HUDEP-2 (cell line): ENCODE data around the gene UVSSA.
"Not testable (repeated sequence)": the region's sequence is repeated elsewhere in the genome, so short reads cannot be mapped to it uniquely, and the experiment has no call there.

ENCODE experiments used
- DNase-seq, 76 experiments: peaks; one replicate each; lab custom pipeline; 2025; ENCODE audit not compliant: unreplicated experiment in 76 of 76; lab: John Stamatoyannopoulos, UW

Gene UVSSA

GRCh38 chr4:1329408-1330371 is 17.3 kb upstream of the UVSSA start:
- no peak for DNase-seq

GRCh38 chr4:1330761-1331590 is 16.0 kb upstream of the UVSSA start:
- DNase-seq = no peak

- DNase-seq = no peak
Measured at GRCh38 chr4:1331591-1332353, 15.2 kb upstream of the UVSSA start.

DNA sequence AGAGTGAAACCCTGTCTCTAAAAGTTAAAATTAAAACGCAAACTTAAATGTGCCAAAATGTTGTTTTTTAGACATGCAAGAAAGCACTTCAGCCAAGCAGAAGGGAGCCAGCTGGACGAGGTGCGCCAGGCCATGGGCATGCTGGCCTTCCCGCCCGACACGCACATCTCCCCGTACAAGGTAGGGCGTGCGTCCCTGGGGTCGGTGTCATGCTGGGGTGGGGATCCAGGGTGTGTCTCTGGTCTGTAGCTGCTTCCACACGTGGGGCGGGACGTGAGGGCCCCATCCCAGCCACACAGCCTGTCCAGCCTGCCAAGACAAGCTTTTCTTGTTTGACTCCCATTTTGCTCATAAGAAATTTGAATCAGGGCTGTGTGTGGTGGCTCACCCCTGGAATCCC is 14.3 kb upstream of the UVSSA start:
- DNase-seq = no peak

DNA sequence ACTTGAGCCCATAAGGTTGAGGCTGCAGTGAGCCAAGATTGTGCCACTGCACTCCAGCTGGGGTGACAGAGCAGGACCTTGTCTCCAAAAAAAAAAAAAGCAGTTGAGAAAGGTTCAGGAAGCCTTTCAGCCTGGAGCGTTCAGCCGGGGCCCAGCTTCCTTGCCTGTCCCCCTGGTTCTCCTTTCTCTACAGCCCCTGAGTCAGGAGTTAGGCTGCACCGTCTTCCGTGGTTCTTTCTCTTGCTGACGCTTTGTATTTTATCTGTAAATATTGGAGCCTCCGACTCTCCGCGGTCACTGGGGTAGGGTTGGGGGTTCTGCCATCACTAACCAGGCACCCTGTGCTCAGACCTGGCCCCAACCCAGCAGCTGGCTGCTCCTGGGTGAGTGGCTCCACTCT is 13.8 kb upstream of the UVSSA start:
- no peak for DNase-seq

- not testable (repeated sequence) for DNase-seq
Measured at GRCh38 chr4:1333851-1334578, 13.0 kb upstream of the UVSSA start.

- DNase-seq = no peak
Measured at GRCh38 chr4:1334579-1334895, 12.5 kb upstream of the UVSSA start.

DNA sequence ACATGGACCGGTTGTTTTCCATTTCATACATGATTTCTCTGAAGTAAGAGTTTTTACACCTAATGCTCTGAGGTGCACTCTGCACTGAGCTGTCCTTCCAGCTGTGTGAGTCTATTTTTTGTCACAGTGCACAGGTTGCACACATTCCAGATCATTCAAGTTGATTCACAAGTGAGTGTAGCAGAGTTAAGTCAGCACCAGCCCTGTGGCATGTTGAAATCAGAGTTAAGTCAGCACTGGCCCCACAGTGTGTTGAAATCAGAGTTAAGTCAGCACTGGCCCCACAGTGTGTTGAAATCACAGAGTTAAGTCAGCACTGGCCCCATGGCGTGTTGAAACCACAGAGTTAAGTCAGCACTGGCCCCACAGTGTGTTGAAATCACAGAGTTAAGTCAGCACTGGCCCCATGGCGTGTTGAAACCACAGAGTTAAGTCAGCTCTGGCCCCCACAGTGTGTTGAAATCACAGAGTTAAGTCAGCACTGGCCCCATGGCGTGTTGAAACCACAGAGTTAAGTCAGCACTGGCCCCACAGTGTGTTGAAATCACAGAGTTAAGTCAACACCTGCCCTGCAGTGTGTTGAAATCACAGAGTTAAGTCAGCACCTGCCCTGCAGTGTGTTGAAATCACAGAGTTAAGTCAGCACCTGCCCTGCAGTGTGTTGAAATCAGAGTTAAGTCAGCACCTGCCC is 11.7 kb upstream of the UVSSA start:
- DNase-seq = not testable (repeated sequence)

DNA sequence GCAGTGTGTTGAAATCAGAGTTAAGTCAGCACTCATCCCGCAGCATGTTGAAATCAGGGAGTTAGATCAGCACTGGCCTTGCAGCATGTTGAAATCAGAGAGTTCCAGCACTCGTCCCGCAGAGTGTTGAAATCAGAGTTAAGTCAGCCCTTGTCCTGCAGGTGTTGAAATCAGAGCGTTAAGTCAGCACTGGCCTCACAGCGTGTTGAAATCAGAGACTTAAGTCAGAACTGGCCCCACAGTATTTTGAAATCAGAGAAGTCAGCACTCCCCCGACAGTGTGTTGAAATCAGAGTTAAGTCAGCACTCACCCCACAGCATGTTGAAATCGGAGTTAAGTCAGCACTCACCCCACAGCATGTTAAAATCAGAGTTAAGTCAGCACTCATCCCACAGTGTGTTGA is 10.9 kb upstream of the UVSSA start:
- DNase-seq = no peak

- DNase-seq = no peak
Measured at GRCh38 chr4:1337376-1337831, 9.6 kb upstream of the UVSSA start.

DNA sequence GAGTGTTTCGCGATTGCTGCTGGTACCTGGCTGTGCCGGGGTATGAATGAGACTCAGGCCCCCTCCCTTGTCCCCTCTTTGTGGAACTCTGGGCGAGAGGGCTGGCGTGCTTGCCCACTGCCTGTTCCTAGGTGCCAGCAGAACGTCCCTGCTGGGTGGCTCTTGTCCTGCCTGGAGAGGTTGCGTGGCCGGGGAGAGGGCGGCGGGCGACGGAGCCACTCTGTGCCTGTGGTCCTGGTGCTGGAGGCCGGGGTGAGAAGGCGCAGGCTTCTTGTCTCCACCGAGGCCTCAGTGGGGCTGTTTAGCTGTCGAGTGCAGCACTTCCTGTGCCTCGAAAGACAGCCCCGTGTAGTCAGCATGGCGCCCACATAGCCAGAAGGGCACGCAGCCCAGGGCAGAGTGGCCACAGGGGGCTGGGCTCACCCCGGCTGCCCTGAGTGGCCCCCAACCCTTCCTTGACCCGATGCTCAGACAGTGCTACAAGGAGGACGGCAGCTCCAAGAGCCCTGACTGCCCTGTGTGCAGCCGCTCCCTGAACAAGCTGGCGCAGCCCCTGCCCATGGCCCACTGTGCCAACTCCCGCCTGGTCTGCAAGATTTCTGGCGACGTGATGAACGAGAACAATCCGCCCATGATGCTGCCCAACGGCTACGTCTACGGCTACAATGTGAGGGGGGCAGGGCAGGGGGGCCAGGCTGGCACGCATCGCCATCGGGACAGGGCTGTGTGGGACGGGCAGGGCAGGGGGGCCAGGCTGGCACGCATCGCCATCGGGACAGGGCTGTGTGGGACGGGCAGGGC is 8.9 kb upstream of the UVSSA start:
- DNase-seq = no peak

DNA sequence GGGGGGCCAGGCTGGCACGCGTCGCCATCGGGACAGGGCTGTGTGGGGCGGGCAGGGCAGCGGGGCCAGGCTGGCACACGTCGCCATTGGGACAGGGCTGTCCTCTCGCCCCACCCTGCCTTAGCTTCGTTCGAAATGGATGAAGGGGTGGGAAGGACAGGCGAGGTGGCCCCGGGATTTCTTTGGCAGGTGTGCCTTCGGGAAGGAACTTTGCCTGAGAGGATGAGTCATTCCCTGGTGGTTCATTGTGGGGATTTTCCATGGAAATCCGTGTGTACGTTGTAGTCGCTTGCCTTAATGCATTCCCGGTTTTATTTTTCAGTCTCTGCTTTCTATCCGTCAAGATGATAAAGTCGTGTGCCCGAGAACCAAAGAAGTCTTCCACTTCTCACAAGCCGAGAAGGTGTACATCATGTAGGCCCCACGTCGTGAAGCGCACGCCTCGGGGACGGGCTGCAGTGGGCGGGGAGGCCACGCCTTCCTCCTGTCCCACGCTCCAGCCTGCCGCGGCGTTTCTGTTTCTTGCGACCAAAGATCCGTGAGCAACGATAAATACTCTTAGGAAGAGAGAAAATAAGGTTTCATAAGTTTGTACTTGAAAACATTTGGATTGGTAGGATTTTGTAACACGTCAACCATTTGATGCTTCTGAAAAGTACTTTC is 8.1 kb upstream of the UVSSA start:
- no peak for DNase-seq

- no peak for DNase-seq
Measured at GRCh38 chr4:1339489-1339888, 7.5 kb upstream of the UVSSA start.

DNA sequence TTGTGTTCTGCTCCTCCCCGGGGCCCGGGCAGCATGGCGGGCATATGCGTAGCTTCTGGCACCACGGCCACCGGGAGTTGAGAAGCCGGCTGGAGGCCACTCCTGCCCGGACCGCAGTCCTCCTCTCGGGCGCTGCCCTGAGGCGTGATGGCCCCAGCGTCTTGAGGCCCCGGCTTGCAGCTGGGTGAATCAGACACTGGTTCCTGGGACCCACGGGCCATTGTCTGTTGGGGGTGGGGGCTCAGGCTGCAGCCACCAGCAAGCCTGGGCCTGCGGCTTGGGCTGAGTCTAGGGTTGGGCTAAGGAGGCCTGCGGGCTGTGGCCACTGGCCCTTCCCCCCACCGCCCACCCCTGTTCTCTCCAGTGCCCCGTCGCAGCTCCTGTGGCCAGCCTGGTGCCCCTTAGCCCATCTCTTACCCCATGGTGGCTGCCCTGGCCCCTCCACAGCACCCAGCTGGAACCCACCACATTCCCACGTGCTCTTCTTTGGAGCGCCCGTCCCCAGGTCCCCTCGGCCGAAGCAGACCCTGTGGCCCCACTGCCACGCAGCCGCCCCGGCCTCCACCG is 6.7 kb upstream of the UVSSA start:
- no peak for DNase-seq

GRCh38 chr4:1340861-1341260 is 6.1 kb upstream of the UVSSA start:
- DNase-seq = no peak

DNA sequence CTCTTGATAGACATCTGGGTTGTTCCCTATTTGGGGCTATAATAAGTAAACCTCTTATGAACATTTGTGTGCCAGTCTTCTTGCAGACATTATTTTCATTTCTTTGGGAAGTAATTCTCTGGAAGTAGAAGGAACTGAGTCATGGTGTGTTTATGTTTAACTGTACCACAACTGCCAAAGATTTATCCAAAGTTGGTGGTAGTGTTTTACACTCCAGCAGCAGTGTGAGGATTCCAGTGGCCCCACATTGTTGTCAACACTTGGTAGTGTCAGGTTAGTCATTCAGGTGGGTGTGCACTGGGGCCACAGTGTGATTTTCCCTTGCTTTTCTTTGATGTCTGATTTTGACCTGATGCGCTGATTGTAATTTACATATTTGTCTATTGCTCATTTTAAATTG is 5.0 kb upstream of the UVSSA start:
- no peak for DNase-seq

- DNase-seq = no peak
Measured at GRCh38 chr4:1344696-1345095, 2.3 kb upstream of the UVSSA start.
